ENCODE data around the gene LRBA.

GRCh38 chr4:150999086-150999485 lies 16.0 kb downstream of the LRBA start:
- TF ChIP-seq CTCF (IDR thresholded peaks at IDR 0.05; ENCODE audit: low read length) (no peak), EZH2 (IDR thresholded peaks at IDR 0.05; ENCODE audit: borderline replicate concordance, low read length) (no peak)

Measured in OCI-LY1 (cell line).